K562 (cell line): ENCODE data around the gene ARMS2. TPM values are rescaled to one million over a fixed set of nuclear protein-coding genes. Genes with fewer than 3 reads are reported as not detected.

ENCODE experiments used
- ATAC-seq: fragments of 200-7000 bp; cut with Tn5 transposase; 3 replicates; pipeline ENCODE4 v1.9.1; 2020; ENCODE audit warnings: moderate library complexity
- BruUV-seq: library from RNA; stranded (reverse); fragments of 400-500 nt; replicated peaks from 2 replicates; lab custom pipeline; 2021; lab: Mats Ljungman, UMichigan
- CTCF ChIA-PET: fragments of 300-600 bp; formaldehyde crosslinking; extraction: SDS; loops from one replicate; lab custom pipeline; 2021; ENCODE audit warnings: low intra/inter-chr PET ratio; lab: Yijun Ruan, JAX
- POLR2A ChIA-PET: fragments of 300-600, 350-650 bp; sonication (Branson Sonifier 250); formaldehyde crosslinking; extraction: SDS; loops from one replicate; lab custom pipeline; 2021; ENCODE audit warnings: antibody characterized with exemption, inconsistent platforms; lab: Yijun Ruan, JAX
- DNase-seq, 4 experiments: peaks; one replicate each; pipeline versions ENCODE4 v3.0.0 to v3.0.0-alpha.2; 2011 to 2018; ENCODE audit warnings: low spot score in 3 of 4, mixed read lengths in 3 of 4; ENCODE audit errors: extremely low read depth in 1 of 4
- FAIRE-seq: peaks from 2 replicates; lab custom pipeline; 2011; peaks lifted over from hg19 to GRCh38; lab: Jason Lieb, UNC
- H2AFZ ChIP-seq: 2 replicates; pipeline ENCODE4 v1.6.0; 2011; ENCODE audit warnings: low read depth, low read length, control low read depth, inconsistent platforms
- H3K27ac ChIP-seq: fragments of 200-600 bp; 3 replicates; pipeline ENCODE4 v1.8.0; 2011; ENCODE audit warnings: low read depth, mild to moderate bottlenecking, control low read depth, inconsistent platforms, low read length, moderate library complexity, mixed read lengths; ENCODE audit errors: extremely low read depth
- H3K27me3 ChIP-seq, 2 experiments: fragments of 300-600 bp in 1 of 2; 2 replicates in 1 of 2; 3 replicates in 1 of 2; pipeline versions ENCODE4 v1.6.0 to v1.8.0; 2011; ENCODE audit warnings: inconsistent platforms in 2 of 2, low read length in 2 of 2, mild to moderate bottlenecking in 1 of 2, mixed read lengths in 1 of 2, moderate library complexity in 1 of 2; ENCODE audit not compliant: control insufficient read depth in 2 of 2, insufficient read depth in 2 of 2
- H3K36me3 ChIP-seq: fragments of 300-600 bp; 3 replicates; pipeline ENCODE4 v1.8.0; 2011; ENCODE audit warnings: mild to moderate bottlenecking, low read length, inconsistent platforms; ENCODE audit not compliant: control insufficient read depth, insufficient read depth
- H3K4me1 ChIP-seq, 2 experiments: fragments of 200-600 bp in 1 of 2; replicated peaks in 1 of 2; 2 replicates in 1 of 2; 3 replicates in 1 of 2; pipeline versions ENCODE4 v1.5.1 to v1.8.0; 2011; ENCODE audit warnings: inconsistent platforms in 2 of 2, low read length in 2 of 2, mild to moderate bottlenecking in 1 of 2, mixed read lengths in 1 of 2, moderate library complexity in 1 of 2; ENCODE audit not compliant: control insufficient read depth in 2 of 2, insufficient read depth in 2 of 2
- H3K4me2 ChIP-seq: 2 replicates; pipeline ENCODE4 v1.6.1; 2011; ENCODE audit warnings: low read length, control low read depth, inconsistent platforms, mixed read lengths; ENCODE audit not compliant: insufficient read depth
- H3K4me3 ChIP-seq: fragments of 200-600 bp; sonication (generic), shearing (Covaris generic); 2 replicates; pipeline ENCODE4 v1.5.1; 2016; ENCODE audit warnings: control low read depth, inconsistent platforms
- H3K79me2 ChIP-seq: fragments of 200-600 bp; 3 replicates; pipeline ENCODE4 v1.8.0; 2011; ENCODE audit warnings: low read length, inconsistent platforms; ENCODE audit not compliant: control insufficient read depth, insufficient read depth
- H3K9ac ChIP-seq, 2 experiments: 2 replicates each; pipeline versions ENCODE4 v1.6.0 to v1.6.1; 2011; ENCODE audit warnings: low read depth in 2 of 2, low read length in 2 of 2, control low read depth in 1 of 2, inconsistent platforms in 1 of 2, mild to moderate bottlenecking in 1 of 2, mixed read lengths in 1 of 2; ENCODE audit not compliant: insufficient read depth in 1 of 2
- H3K9me1 ChIP-seq: one replicate; pipeline ENCODE4 v1.6.0; 2011; ENCODE audit warnings: inconsistent platforms, mild to moderate bottlenecking, low read length, moderate library complexity; ENCODE audit not compliant: control insufficient read depth, insufficient read depth
- H3K9me3 ChIP-seq: replicated peaks from 2 replicates; pipeline ENCODE4 v1.5.1; 2011; ENCODE audit warnings: low read depth, low read length, inconsistent platforms; ENCODE audit not compliant: control insufficient read depth, insufficient read depth
- H4K20me1 ChIP-seq: replicated peaks from 2 replicates; pipeline ENCODE4 v1.6.1; 2011; ENCODE audit warnings: low read length, inconsistent platforms, mixed read lengths; ENCODE audit not compliant: control insufficient read depth, insufficient read depth
- ASH1L ChIP-seq: fragments of 450-650 bp; IDR thresholded peaks from 2 replicates; pipeline ENCODE4 v1.6.1; 2018; ENCODE audit warnings: borderline replicate concordance, mild to moderate bottlenecking, low read depth; ENCODE audit not compliant: partially characterized antibody
- BCOR ChIP-seq: fragments of 450-650 bp; IDR thresholded peaks from 2 replicates; pipeline ENCODE4 v1.6.1; 2016
- CTCFL ChIP-seq: IDR thresholded peaks from 2 replicates; pipeline ENCODE4 v1.6.1; 2011; ENCODE audit warnings: borderline replicate concordance, low read depth, mild to moderate bottlenecking, moderate library complexity, low read length; ENCODE audit not compliant: insufficient read depth, poor library complexity, severe bottlenecking
- EGR1 ChIP-seq: fragments of 450-650 bp; conservative IDR thresholded peaks from 2 replicates; pipeline ENCODE4 v1.6.1; 2017; ENCODE audit warnings: mild to moderate bottlenecking
- FIP1L1 ChIP-seq: fragments of 200-400 bp; formaldehyde crosslinking; IDR thresholded peaks from 2 replicates; pipeline ENCODE4 v1.6.1; 2018; ENCODE audit warnings: mild to moderate bottlenecking, low read depth, low read length; ENCODE audit not compliant: poor library complexity, severe bottlenecking
- JUND ChIP-seq, 2 experiments: IDR thresholded peaks; 2 replicates in 1 of 2; 3 replicates in 1 of 2; pipeline ENCODE4 v1.6.1; 2011; ENCODE audit warnings: borderline replicate concordance in 2 of 2, low read depth in 2 of 2, low read length in 2 of 2, improper control_type of control experiment in 1 of 2, missing biosample characterization in 1 of 2, missing genetic modification characterization in 1 of 2, missing genetic modification reagents in 1 of 2
- LARP7 ChIP-seq: fragments of 450-650 bp; IDR thresholded peaks from 2 replicates; pipeline ENCODE4 v1.6.1; 2016
- TAF9B ChIP-seq: fragments of 450-650 bp; IDR thresholded peaks from 2 replicates; pipeline ENCODE4 v1.6.1; 2018; ENCODE audit warnings: mild to moderate bottlenecking; ENCODE audit not compliant: partially characterized antibody
- U2AF1 ChIP-seq: fragments of 200-400 bp; formaldehyde crosslinking; optimal IDR thresholded peaks from 2 replicates; pipeline ENCODE3; 2017; ENCODE audit warnings: mild to moderate bottlenecking, low read depth, low read length, moderate library complexity
- ZEB2 ChIP-seq: fragments of 450-650 bp; IDR thresholded peaks from 2 replicates; pipeline ENCODE4 v1.6.1; 2016
- ZHX1 ChIP-seq: fragments of 150-350 bp; conservative IDR thresholded peaks from 2 replicates; pipeline ENCODE4 v1.6.1; 2014; ENCODE audit warnings: low read length
- ZNF124 ChIP-seq: sonication (generic); formaldehyde crosslinking; IDR thresholded peaks from 2 replicates; pipeline ENCODE4 v1.8.1; 2022; ENCODE audit warnings: missing genetic modification reagents
- ZNF830 ChIP-seq: fragments of 250-450 bp; sonication (Bioruptor Pico); IDR thresholded peaks from 2 replicates; pipeline ENCODE4 v1.5.0; 2021; ENCODE audit warnings: mild to moderate bottlenecking
- WGBS: fragments of 100-300 bp; shearing (Covaris generic); methylation state at CpG from one replicate; pipeline ENCODE4 v1.1.6; 2016; ENCODE audit warnings: low coverage, mixed read lengths; ENCODE audit not compliant: insufficient coverage; ENCODE audit errors: missing lambda C conversion rate; 5-methylcytosine and 5-hydroxymethylcytosine counted together
- in situ Hi-C: fragments of 300-500 bp; cut with MboI; formaldehyde crosslinking; loops from 4 replicates; pipeline ENCODE4 v1.15.0; 2018; ENCODE audit warnings: inconsistent platforms, mixed read lengths
- intact Hi-C: fragments of 100-400 bp; cut with micrococcal nuclease; formaldehyde crosslinking; loops from 2 replicates; pipeline ENCODE4 v1.14.2; 2022
- polyA plus RNA-seq, 8 experiments: library from polyadenylated mRNA; depleted of rRNA in 4 of 8; stranded (reverse) in 5 of 8; unstranded in 3 of 8; fragments of >200 nt; fragmentation: Nextera tagmentation in 2 of 8; fragmentation: Illumina TruSeq in 1 of 8; extraction: Ambion mirVana in 2 of 8; extraction: Trizol in 1 of 8; gene quantifications; 2 replicates each; pipeline versions ENCODE4 v1.2.1 to v1.2.3, GENCODE V29; 2011 to 2014; ENCODE audit warnings: inconsistent platforms in 1 of 8, missing spikeins in 1 of 8
- total RNA-seq, 7 experiments: library from RNA; depleted of rRNA in 6 of 7; stranded (reverse); fragments of >200 nt in 6 of 7; fragmentation: Illumina TruSeq in 2 of 7; extraction: Trizol in 2 of 7; gene quantifications; 2 replicates each; pipeline versions ENCODE4 v1.2.1 to v1.2.3, GENCODE V29; 2011 to 2021; ENCODE audit warnings: low replicate concordance in 1 of 7
- TF ChIP-seq, protein P1 (sequence below): fragments of 450-650 bp; IDR thresholded peaks from one replicate; pipeline ENCODE4 v1.6.1; 2018; ENCODE audit warnings: mild to moderate bottlenecking, moderate library complexity; ENCODE audit not compliant: partially characterized antibody

The ARMS2 gene
- total and polyA plus RNA-seq, 9 of the 15 experiments (the other 6 are each of a cell fraction or from before 2014, with no cell fraction given) = not detected

- Histone ChIP-seq H3K9me3 (no peaks in the 10 kb centered on the region), H3K4me2 (no peak overlapping the region), H3K79me2 (no peaks in the 10 kb centered on the region), H3K4me1 (no peaks in the 10 kb centered on the region), H3K4me3 (no peak overlapping the region), H3K9ac (no peak overlapping the region), H3K27ac (no peak overlapping the region), H3K9me1 (no peaks in the 10 kb centered on the region), H2AFZ (no peak overlapping the region), H4K20me1 (no peaks in the 10 kb centered on the region), H3K36me3 (no peaks in the 10 kb centered on the region), H3K27me3 (no peaks in the 10 kb centered on the region)
- in situ Hi-C loops (no loop called here), intact Hi-C loops (no loop called here)
- no peak for DNase-seq
- ChIA-PET POLR2A (no interaction called here), CTCF (no interaction called here)
- no peak for FAIRE-seq
- no peak for ATAC-seq
- BruUV-seq = no TSS peak
- WGBS = 0% methylated on average over 2 of the region's 2 CpGs
- no peak for TF ChIP-seq LARP7
- no peak for TF ChIP-seq BCOR
- no peak for TF ChIP-seq ZEB2
- TF ChIP-seq U2AF1 = no peak
- TF ChIP-seq, protein P1, sequence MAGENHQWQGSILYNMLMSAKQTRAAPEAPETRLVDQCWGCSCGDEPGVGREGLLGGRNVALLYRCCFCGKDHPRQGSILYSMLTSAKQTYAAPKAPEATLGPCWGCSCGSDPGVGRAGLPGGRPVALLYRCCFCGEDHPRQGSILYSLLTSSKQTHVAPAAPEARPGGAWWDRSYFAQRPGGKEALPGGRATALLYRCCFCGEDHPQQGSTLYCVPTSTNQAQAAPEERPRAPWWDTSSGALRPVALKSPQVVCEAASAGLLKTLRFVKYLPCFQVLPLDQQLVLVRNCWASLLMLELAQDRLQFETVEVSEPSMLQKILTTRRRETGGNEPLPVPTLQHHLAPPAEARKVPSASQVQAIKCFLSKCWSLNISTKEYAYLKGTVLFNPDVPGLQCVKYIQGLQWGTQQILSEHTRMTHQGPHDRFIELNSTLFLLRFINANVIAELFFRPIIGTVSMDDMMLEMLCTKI = no peak
- TF ChIP-seq JUND (IDR thresholded peaks at IDR 0.05; ENCODE audit: borderline replicate concordance, low read depth, low read length) = no peak
- no peak for TF ChIP-seq JUND (tag; IDR thresholded peaks at IDR 0.05; ENCODE audit: borderline replicate concordance, low read depth, low read length)
- TF ChIP-seq FIP1L1 = no peak
- TF ChIP-seq CTCFL = no peak
- TF ChIP-seq ZHX1 = no peak
- no peak for TF ChIP-seq ZNF830 (CRISPR knock-in tag)
- no peak for TF ChIP-seq EGR1
- no peak for TF ChIP-seq TAF9B
- TF ChIP-seq ZNF124 (CRISPR knock-in tag) = no peak
- TF ChIP-seq ASH1L = no peak
Measured at GRCh38 chr10:122417667-122418066, 36.8 kb upstream of the ARMS2 start.
